H1 (cell line): ENCODE measurements around the gene LRRC9. TPM values are rescaled to one million over a fixed set of nuclear protein-coding genes. Genes with fewer than 3 reads are reported as not detected.

Experiments
- polyA plus RNA-seq, 7 experiments: library from polyadenylated mRNA; depleted of rRNA in 3 of 7; stranded (reverse) in 5 of 7; unstranded in 2 of 7; fragments of >200 nt in 5 of 7; fragments of 200-250 nt in 2 of 7; gene quantifications; 1 replicate in 5 of 7; 2 replicates in 1 of 7; 4 replicates in 1 of 7; pipeline versions ENCODE4 v1.2.1 to v1.2.3, GENCODE V29; 2011 to 2013; ENCODE audit warnings: missing spikeins in 2 of 7, mixed read lengths in 2 of 7
- total RNA-seq: library from RNA; stranded (reverse); fragmentation: NEBNext Ultra II Directional; extraction: Animal tissue kit (Norgen Biotek cat#: 25700); gene quantifications from 2 replicates; pipeline ENCODE4 v1.2.1, GENCODE V29; 2021
- TF ChIP-seq, protein P1 (sequence below): fragments of 300-600 bp; sonication (generic); IDR thresholded peaks from 2 replicates; pipeline ENCODE4 v1.7.1; 2012; ENCODE audit warnings: low read length, moderate library complexity, mild to moderate bottlenecking, inconsistent platforms; ENCODE audit not compliant: insufficient replicate concordance

Gene LRRC9
- total and polyA plus RNA-seq, 2 of the 8 experiments (the other 6 are each of a cell fraction or from before 2014, with no cell fraction given): 0.12 to 0.84 TPM

DNA sequence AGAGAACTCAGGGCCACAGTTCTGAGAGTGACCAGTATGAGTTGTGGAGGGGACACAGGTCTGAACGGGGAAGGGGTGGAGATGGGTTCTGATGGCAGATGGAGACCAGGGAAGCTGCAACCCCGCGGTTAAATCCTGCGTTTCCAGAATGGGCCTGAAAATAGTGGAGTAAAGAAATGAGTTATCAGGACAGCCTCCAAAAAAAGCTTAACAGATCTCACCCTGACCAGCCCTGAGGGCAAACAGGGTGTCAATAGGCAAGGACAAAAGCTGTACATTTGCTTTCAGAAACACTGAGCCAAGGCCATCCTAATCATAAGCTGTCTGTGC, 48.8 kb upstream of the LRRC9 start (continued):
- TF ChIP-seq, protein P1, sequence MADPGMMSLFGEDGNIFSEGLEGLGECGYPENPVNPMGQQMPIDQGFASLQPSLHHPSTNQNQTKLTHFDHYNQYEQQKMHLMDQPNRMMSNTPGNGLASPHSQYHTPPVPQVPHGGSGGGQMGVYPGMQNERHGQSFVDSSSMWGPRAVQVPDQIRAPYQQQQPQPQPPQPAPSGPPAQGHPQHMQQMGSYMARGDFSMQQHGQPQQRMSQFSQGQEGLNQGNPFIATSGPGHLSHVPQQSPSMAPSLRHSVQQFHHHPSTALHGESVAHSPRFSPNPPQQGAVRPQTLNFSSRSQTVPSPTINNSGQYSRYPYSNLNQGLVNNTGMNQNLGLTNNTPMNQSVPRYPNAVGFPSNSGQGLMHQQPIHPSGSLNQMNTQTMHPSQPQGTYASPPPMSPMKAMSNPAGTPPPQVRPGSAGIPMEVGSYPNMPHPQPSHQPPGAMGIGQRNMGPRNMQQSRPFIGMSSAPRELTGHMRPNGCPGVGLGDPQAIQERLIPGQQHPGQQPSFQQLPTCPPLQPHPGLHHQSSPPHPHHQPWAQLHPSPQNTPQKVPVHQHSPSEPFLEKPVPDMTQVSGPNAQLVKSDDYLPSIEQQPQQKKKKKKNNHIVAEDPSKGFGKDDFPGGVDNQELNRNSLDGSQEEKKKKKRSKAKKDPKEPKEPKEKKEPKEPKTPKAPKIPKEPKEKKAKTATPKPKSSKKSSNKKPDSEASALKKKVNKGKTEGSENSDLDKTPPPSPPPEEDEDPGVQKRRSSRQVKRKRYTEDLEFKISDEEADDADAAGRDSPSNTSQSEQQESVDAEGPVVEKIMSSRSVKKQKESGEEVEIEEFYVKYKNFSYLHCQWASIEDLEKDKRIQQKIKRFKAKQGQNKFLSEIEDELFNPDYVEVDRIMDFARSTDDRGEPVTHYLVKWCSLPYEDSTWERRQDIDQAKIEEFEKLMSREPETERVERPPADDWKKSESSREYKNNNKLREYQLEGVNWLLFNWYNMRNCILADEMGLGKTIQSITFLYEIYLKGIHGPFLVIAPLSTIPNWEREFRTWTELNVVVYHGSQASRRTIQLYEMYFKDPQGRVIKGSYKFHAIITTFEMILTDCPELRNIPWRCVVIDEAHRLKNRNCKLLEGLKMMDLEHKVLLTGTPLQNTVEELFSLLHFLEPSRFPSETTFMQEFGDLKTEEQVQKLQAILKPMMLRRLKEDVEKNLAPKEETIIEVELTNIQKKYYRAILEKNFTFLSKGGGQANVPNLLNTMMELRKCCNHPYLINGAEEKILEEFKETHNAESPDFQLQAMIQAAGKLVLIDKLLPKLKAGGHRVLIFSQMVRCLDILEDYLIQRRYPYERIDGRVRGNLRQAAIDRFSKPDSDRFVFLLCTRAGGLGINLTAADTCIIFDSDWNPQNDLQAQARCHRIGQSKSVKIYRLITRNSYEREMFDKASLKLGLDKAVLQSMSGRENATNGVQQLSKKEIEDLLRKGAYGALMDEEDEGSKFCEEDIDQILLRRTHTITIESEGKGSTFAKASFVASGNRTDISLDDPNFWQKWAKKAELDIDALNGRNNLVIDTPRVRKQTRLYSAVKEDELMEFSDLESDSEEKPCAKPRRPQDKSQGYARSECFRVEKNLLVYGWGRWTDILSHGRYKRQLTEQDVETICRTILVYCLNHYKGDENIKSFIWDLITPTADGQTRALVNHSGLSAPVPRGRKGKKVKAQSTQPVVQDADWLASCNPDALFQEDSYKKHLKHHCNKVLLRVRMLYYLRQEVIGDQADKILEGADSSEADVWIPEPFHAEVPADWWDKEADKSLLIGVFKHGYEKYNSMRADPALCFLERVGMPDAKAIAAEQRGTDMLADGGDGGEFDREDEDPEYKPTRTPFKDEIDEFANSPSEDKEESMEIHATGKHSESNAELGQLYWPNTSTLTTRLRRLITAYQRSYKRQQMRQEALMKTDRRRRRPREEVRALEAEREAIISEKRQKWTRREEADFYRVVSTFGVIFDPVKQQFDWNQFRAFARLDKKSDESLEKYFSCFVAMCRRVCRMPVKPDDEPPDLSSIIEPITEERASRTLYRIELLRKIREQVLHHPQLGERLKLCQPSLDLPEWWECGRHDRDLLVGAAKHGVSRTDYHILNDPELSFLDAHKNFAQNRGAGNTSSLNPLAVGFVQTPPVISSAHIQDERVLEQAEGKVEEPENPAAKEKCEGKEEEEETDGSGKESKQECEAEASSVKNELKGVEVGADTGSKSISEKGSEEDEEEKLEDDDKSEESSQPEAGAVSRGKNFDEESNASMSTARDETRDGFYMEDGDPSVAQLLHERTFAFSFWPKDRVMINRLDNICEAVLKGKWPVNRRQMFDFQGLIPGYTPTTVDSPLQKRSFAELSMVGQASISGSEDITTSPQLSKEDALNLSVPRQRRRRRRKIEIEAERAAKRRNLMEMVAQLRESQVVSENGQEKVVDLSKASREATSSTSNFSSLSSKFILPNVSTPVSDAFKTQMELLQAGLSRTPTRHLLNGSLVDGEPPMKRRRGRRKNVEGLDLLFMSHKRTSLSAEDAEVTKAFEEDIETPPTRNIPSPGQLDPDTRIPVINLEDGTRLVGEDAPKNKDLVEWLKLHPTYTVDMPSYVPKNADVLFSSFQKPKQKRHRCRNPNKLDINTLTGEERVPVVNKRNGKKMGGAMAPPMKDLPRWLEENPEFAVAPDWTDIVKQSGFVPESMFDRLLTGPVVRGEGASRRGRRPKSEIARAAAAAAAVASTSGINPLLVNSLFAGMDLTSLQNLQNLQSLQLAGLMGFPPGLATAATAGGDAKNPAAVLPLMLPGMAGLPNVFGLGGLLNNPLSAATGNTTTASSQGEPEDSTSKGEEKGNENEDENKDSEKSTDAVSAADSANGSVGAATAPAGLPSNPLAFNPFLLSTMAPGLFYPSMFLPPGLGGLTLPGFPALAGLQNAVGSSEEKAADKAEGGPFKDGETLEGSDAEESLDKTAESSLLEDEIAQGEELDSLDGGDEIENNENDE: no peak
